Frontal cortex (tissue), 4 donors: ENCODE data around the gene SNED1. TPM values are rescaled to one million over a fixed set of nuclear protein-coding genes. Genes with fewer than 3 reads are reported as not detected.

Source experiments
- DNase-seq, 2 donors: peaks; one replicate each; pipeline ENCODE4 v3.0.0; 2012; ENCODE audit warnings: low spot score in 2 of 2
- FAIRE-seq: peaks from 2 replicates; lab custom pipeline; 2012; peaks lifted over from hg19 to GRCh38; lab: Jason Lieb, UNC
- total RNA-seq: library from RNA; depleted of rRNA; stranded (reverse); fragments of >200 nt; gene quantifications from one replicate; pipeline ENCODE4 v1.2.3, GENCODE V29; 2014
- donor health status: control.
- donor health status: control.
- donor health status: control.

Gene SNED1
- total RNA-seq, 1 donor from 2014 or later, result 4.5 TPM

DNA sequence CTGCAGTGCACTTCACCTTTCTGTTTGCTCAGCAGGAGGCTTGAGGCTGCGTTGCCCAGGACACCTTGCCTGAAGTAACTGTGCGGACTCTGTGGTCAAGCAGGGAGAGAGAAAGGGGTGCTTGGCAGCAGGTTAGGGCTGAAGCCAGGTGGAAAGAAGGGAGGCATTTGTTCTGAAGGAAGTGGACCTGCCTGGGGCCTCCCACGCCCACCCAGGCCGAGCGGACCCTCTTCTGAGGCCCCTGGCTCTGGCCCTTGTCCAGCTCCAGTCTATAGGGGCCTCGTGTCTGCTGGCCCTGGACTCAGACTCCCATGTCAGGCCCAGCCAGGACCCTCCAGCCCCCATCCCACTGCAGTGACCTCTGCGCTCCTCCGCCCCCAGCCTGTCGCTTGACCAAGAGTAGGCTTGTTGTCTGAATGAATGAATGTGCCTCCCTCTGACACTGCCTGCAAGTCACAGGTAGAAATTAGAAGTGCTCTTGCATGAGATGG is 2.5 kb downstream of the SNED1 start:
- FAIRE-seq, result no peak
- no peak for DNase-seq

DNA sequence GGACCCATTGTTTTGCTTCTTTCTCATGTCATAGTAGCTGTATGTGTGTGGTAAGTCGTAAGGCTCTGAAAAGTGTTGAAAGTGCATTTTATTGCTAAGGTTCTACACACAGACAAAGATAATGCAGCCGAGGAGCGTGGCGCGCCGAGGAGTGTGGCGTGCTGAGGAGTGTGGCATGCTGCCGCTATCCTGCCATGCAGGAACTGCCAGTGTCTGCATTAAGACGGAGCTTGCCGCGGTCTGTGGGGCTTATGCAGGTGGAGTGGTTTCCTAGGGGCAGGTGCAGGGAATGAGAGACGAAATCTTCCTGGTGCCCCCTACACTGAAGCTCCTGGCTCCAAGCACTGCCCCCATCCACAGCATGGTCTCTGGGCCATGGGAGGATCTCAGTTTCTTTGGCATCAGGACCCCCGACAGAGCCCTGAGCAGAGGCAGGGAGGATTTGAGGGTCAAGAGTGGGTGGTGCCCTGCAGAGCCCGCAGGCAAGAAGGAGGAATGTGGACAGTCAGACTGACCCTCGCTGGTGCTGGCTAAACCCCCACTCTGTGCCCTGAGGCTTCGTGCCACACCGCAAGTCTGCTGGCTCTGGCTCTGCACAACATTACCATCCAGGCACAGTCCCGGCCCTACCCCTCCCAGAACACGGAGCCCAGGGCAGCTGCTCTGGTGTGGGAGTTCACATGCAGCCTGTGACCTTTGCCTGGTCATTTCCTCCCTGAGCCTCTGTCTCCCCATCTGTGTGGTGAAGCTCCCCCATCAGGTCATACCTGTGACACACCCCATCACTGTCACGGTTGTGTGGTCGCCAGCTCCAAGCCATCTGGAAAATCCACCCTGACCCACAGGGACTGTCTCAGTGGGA is 3.2 kb downstream of the SNED1 start:
- no peak for FAIRE-seq
- no peak for DNase-seq

DNA sequence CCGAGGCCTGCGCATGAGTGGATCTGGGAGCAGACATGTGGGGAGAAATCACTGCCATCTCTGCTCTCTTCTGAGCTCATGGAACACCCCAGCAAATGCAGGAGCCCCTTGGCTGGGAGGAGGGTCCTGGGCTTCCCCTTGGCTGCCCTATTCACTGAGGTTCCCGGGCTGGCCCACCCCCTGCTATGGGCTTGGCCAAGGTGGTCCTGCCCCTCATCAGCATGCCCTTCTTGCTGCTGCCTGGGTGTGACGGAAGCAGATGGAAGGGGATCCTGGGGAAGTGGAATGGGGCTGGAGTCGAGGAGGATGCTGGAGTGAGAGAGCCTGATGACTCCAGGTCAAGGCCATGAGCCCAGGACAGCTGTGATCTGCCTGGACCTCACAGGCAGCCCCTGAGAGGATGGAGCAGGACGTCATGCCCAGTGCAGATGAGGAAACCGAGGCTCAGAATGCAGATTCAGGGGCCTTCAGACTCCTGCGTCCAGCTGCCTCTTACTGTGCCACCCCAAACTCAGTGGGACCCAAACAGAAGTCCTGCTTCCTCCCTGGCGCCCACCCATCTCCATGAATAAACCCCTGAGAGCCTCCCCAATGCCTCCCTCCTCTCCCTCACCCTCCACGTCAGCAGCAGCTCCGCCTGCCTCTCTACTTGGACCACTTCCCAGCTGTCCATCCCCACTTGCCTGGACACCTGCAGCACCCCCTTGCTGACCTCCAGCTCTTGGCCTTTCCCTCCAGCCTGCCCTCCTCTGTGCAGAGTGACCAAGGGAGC is 4.0 kb downstream of the SNED1 start:
- FAIRE-seq, result no peak
- no peak for DNase-seq

DNA sequence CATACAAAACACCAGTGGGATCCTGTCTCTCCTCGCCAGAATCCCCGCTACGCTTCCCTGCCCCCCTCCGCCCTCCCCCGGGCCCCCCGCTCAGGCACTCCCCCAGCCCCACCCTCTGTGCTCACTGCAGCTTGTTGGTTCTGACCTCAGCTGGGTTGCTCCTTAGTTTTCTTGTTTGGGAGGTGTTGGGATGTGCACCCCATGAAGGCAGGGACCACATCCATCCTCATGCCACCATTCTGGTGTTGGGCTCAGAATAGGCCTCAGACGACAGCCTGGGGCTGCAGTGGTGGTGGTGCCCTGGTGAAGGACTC is 4.6 kb downstream of the SNED1 start:
- FAIRE-seq (no peak), DNase-seq (no peak)

DNA sequence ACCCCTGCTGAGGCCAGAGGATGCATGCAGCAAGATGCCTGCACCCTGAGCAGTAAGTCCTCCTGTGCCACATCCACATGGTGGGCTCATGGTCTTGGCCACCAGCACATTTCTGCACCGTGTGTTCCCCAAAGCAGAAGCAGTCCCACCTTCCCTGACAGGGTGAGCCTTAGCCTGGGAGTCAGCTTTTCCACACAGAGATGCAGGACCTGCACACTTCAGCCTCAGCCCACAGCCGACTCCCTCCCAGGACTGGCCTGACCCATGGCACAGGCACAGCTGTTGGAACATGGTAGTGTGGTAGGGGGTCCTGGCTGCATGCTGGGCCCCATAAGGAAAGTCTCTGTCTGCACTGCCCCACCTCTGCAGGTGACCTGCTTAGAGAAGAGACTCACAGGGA is 5.0 kb downstream of the SNED1 start:
- DNase-seq, result no peak
- FAIRE-seq, result no peak

DNA sequence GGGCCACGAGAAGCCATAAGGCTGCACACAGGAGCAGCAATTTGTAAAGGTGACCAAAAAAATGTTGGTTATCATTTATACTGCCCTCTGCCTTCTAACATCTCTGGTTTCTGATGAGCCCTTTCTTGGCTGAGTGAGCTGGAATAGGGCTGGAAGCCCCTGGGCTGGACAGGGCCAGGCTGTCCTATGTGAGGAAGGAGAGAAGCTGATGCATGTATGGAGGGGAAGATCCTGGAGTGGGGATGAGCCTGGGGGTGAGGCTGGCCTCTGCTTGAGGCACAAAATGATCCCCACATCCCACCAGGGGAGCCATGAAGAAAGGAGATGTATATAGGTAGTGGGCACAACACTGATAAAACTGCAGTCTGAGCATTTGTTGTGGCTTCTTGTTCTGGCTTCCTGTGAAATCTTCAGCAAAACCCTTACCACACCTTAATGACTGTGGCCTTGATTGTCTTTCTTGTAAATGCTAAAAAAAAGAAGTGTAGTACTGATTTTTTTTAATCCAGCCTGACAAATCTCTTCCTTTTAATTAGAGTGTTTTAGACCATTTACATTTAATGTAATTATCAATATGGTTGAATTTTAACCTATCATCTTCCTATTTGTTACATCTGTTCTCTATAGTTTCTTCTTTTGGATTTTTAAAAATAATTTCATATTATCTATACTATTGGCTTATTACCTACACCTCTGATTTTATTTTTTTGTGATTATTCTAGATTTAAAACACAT is 5.6 kb downstream of the SNED1 start:
- no peak for FAIRE-seq

DNA sequence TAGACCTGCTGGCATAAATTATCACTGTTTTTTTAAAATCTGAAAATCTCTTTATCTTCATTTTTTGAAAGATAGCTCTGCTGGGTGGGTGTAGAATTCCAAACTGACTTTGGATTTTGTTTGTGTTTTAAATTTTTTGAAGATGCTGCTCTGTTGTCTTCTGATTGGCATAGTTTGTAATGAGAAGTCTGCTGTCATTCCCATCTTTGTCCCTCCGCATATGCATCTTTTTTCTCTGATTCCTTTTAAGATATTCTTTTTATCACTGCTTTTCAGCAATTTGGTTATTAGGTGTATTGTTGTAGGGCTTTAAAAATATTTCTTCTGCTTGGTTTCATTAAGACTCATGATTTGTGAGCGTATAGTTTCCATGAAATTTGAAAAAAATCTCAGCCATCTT is 7.2 kb downstream of the SNED1 start:
- no peak for FAIRE-seq
- no peak for DNase-seq

More for the DNA sequence above, 5.6 kb downstream of the SNED1 start:
- DNase-seq, result no peak

DNA sequence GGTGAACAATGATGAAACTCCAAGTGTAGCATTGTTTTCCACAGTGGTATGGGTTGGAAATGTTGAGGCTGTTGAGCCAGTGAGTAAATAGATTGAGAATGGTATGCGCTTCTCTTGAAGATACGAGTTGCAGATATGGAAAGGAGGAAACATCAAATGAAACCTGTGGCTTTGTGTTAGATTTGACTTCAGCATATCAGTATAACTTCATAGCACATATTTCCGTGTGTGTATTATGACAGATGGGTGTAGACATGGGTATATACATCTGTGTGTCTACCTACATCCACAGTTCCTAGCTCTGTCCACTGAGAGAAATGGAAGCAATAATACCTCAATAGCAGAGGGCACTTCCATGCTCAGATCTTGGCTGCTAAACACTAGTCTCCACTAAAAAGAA is 8.0 kb downstream of the SNED1 start:
- DNase-seq (no peak), FAIRE-seq (no peak)

DNA sequence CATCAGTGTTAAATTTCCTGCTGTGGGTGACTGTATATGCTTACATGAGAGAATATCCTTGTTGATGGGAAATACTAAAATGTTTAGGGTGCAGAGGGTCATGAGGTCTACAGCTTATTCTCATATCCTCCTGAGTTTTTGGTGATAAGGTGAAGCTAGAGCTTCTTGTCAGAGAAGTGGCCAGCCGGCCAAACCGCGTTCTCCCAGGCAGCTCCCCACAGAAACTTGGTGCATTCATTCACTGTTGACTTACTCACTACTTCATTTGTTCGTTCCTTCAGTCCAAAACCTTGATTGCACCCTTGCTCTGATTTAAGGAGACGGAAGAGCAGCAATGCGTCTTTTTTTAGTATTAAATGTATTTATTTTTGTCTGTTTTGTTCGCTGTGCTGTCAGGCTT is 8.7 kb downstream of the SNED1 start:
- FAIRE-seq (no peak), DNase-seq (no peak)

DNA sequence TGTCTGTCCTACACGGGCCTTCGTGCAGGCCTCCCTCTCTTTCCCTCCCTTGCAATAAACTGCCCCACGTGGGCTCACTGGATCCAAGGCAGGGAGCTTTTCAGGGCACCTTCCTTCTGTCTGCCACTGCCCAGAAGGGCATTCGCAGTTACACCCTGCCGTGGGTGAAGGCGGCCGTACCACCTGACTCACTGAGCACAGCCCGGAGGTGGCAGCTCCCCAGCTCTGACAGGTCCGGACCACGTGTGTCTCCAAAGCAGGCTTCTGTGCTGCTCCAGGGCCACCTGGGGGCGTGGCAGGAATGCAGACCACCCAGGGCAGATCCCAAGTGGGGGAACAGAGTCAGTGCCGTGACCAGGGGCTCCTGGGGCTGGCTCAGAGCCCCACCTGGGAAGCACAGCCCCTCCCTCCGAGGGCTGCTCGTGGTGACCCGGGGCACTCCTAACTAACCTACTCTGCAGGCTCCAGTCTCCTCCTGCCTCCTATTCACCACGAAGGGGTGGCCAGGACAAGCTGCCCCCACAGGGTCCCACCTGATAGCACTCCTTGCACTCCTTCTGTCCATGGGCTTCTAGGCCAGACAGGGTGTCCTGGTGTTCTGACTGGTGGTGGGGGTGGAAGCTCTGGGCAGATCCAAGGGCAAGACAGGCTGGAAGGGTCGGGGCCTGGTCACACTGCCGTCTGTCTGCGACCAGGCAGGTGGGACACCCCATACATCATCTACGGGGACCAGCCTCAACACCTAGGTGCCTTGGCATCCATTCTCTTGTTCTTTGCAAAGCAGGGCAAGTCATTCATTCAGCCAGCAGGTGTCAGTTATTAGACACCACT is 9.7 kb downstream of the SNED1 start:
- DNase-seq, result no peak
- no peak for FAIRE-seq

DNA sequence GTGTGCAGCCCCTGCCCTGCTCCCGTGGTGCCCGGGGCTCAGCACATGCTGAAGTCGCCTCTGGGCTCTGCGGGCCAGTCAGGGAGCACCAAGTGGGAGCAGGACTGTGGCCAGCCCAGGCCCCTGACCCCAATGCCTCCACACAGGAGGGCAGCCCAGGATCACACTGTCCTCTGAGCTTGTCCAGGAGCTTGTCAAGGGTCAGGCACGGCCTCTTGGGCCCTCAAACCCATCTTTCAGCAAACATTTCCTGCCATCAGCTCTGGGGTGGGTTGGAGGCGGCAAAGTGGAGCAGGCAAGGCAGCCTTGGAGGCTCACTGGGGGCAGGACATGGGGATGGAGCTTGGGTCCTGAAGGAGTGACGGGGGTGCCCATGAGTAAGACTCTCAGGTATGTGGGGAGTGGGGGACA is 10.3 kb downstream of the SNED1 start:
- DNase-seq, result no peak
- FAIRE-seq, result no peak

DNA sequence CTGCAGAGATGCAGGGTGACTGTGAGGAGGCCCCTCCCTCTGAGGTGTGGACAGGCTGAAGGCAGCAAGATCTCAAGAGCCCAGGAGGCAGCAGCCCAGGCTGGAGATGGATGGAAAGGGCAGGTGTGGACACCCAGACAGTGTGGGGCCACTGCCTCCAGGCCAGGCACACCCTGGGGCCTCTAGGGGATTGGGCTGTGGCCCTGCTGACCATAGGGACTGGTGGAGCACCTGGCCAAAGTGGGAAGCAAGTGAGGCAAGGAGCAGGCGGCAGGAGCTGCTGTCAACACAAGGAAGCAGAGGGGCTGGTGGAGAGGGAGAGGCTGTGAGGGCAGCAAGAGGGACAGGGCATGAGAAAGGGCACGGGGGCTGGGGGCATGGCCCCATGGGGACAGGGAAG is 10.8 kb downstream of the SNED1 start:
- FAIRE-seq, result no peak
- DNase-seq, result no peak

DNA sequence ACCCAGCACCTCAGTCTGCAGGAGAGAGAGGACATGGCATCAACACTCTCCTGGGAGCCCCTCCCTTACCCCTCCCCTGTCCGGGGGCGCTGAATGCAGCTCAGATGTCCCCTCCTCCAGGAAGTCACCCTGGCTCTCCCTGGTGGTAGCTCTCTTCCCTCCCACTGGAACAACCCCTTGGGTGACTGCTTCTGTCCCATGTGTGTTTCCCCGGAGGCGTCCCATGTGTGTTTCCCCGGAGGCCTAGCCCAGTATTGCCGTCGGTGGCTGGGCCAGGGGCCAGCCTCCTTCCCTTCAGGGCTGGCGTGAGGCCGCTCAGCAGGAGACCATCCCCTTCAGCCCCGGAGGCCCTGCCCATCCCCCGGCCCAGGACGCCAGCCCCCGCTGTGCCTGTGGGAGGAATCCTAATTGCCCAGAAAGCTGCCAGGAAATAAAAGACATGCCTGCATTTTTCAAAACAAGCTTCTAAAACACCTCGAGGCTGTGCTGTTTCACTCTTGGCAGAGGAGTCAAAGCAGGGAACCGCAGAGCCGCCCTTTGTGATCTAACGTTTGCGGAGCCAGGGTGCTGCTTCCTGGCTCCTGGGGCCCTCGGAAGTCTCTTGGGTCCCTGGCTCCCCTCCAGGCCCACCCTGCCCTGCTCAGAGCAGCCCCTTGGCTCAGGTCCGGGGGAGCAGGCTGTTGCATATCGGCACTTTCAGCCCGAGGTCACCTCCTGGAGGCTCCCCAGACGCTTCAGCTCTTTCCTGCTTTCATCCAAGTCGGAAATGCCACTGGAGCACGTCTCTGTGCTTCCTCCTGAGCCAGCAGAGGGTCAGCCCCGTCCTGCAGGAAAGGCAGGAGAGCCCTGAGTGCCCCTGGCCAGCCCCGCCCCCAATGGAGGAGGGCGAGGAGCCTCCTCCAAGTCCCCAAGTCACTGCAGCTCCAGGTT is 11.4 kb downstream of the SNED1 start:
- DNase-seq (peak; percentile 47 to 66), FAIRE-seq (no peak)

DNA sequence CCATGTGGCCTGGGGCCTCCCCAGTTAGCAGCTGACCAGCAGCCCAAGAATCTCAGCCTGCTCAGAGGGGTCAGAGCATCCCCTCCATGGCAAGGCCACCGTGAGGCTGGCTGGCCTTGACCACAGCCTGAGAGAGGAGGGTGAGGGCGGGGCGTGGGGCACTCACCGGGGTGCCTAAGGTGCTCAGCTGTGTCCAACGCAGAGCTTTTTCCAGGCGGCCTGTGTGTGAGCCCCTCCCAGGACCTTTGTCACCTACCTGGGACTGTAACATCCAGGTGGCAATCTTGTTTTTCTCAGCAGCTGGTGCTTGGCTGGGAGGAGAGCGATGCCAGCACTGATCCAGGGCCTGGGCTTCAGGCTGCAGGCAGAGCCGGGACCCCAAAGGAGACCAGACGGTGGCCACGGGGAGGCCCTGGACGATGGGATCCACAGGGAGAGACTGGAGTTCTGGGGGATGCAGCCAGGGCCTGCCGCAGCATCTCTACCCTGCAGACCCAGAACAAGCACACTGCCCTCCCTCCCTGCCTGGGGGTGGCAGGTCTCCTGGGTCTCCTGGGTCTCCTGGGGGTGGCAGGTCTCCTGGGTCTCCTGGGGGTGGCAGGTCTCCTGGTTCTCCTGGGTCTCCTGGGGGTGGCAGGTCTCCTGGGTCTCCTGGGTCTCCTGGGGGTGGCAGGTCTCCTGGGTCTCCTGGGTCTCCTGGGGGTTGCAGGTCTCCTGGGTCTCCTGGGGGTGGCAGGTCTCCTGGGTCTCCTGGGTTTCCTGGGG is 12.3 kb downstream of the SNED1 start:
- FAIRE-seq, result no peak
- DNase-seq, result no peak

DNA sequence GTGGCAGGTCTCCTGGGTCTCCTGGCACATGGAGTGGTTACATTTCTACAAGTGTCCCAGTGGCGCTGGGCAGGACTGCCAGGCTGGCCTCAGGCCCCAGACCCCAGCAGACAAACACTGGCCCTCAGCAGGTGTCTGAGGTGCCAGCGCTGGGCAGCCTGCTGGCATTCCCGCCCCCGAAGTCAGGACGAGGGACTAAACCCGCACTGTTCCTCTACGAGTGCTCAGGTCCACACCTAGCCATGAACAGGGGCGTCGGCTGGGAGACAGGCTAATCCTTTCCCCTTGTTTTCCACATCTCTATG is 12.8 kb downstream of the SNED1 start:
- DNase-seq, result no peak
- FAIRE-seq, result no peak

DNA sequence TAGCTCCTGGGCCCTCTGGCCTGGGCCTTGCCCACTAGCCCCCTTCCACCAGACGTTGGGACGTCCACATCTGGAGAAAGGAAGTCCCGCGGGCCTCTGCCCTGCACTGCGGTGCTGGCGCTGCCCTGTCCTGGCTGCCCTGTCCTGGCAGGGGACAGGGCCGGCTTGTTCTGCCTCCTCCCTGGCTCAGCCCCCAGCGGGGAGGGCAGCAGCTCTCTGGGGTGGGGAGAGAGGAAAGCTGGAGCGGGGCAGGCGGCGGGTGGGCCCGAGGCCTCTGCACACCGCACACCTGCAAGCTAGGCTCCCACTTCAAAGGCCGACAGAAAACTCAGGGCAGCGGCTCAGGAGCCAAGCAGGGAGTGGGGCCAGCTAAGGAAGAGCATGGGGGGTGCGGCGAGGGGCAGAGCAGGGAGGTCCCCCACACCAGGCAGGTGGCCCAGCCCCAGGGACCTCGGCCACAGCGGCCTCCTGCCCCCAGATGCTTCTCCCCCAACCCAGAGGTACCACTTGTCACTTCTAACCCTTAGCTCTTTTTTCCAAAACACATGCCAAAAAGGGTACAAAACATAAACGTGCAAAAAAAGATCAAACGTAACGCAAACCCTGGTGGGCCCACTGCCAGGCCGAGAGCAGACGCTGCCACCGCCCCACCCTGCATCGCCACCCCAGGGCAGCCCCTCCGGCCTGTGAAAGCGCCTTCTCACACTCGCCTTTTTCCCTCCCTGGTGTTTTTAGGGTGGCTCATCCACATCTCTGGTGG is 13.5 kb downstream of the SNED1 start:
- no peak for FAIRE-seq

DNA sequence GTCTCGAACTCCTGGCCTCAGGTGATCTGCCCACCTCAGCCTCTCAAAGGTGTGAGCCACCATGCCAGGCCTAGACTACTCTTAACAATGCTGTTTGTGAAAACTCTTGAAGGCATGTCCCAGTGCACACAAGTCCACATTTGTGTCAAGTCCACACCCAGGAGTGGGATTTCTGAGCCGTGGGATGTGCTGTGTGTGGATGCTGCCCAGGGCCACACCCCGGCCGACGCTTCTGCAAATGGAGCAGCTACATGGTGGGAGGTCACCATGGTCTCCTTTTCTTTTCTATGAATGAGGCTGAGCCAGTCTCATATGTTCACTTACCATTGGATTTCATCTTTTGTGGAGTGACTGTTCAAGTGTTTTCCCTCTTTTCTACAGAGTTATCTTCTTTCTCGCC is 15.8 kb downstream of the SNED1 start:
- FAIRE-seq, result no peak
- DNase-seq, result no peak

More for the DNA sequence above, 13.5 kb downstream of the SNED1 start:
- DNase-seq, result no peak
